Transverse colon (tissue), 3 donors: ENCODE measurements around the gene SLC13A1.

ENCODE experiments used
- POLR2A ChIP-seq: fragments of 450-650 bp; IDR thresholded peaks from one replicate; pipeline ENCODE4 v1.6.1; 2016; ENCODE audit warnings: antibody characterized with exemption, mild to moderate bottlenecking, moderate library complexity
- TF ChIP-seq, protein P1 (sequence below), 5 experiments: fragments of 200-600 bp in 3 of 5; fragments of 450-650 bp in 2 of 5; sonication (generic) in 3 of 5; IDR thresholded peaks; 1 replicate in 2 of 5; 2 replicates in 3 of 5; pipeline ENCODE4 v1.5.1; 2016 to 2017; ENCODE audit warnings: antibody characterized with exemption in 5 of 5, inconsistent platforms in 3 of 5, mild to moderate bottlenecking in 2 of 5, moderate library complexity in 1 of 5

DNA sequence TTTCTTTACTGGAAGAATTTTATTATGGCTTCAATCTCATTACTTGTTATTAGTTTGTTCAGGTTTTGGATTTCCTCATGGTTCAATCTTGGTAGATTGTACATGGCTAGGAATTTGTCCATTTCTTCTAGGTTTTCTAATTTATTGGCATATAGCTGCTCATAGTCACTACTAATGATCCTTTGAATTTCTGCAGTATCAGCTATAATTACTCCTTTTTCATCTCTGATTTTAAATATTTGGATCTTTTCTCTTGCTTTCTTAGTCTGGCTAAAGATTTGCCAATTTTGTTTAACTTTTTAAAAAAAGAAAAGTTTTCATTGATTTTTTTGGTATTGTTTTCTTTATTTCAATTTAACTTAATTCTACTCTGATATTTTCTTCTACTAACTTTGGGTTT, 59.2 kb downstream of the SLC13A1 start:
- TF ChIP-seq, protein P1, sequence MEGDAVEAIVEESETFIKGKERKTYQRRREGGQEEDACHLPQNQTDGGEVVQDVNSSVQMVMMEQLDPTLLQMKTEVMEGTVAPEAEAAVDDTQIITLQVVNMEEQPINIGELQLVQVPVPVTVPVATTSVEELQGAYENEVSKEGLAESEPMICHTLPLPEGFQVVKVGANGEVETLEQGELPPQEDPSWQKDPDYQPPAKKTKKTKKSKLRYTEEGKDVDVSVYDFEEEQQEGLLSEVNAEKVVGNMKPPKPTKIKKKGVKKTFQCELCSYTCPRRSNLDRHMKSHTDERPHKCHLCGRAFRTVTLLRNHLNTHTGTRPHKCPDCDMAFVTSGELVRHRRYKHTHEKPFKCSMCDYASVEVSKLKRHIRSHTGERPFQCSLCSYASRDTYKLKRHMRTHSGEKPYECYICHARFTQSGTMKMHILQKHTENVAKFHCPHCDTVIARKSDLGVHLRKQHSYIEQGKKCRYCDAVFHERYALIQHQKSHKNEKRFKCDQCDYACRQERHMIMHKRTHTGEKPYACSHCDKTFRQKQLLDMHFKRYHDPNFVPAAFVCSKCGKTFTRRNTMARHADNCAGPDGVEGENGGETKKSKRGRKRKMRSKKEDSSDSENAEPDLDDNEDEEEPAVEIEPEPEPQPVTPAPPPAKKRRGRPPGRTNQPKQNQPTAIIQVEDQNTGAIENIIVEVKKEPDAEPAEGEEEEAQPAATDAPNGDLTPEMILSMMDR (IDR thresholded peaks at IDR 0.05), result no peak
- no peak for TF ChIP-seq POLR2A
